Spinal cord (tissue), 10 donors: Measurements from ENCODE around the gene TMEM87B. TPM values are rescaled to one million over a fixed set of nuclear protein-coding genes. Genes with fewer than 3 reads are reported as not detected.
A peak's percentile ranks its signal among the peaks of the same experiment; 100 is the strongest.

Experiments
- DNase-seq, 6 donors: peaks; one replicate each; pipeline versions ENCODE4 v3.0.0 to v3.0.0-alpha.2; 2013 to 2015; ENCODE audit warnings: low spot score in 6 of 6, low read depth in 4 of 6
- H3K27ac ChIP-seq: one replicate; pipeline ENCODE4 v1.5.1; 2013; ENCODE audit warnings: low read depth, low read length, control low read depth
- H3K27me3 ChIP-seq: one replicate; pipeline ENCODE4 v1.6.1; 2013; ENCODE audit warnings: low read length; ENCODE audit not compliant: control insufficient read depth, insufficient read depth
- H3K36me3 ChIP-seq: one replicate; pipeline ENCODE4 v1.6.1; 2013; ENCODE audit warnings: low read length; ENCODE audit not compliant: control insufficient read depth, insufficient read depth
- H3K4me1 ChIP-seq: one replicate; pipeline ENCODE4 v1.6.1; 2013; ENCODE audit warnings: low read length; ENCODE audit not compliant: control insufficient read depth, insufficient read depth
- H3K4me3 ChIP-seq: one replicate; pipeline ENCODE4 v1.5.1; 2013; ENCODE audit warnings: low read depth, low read length, control low read depth
- H3K9me3 ChIP-seq: one replicate; pipeline ENCODE4 v1.6.1; 2013; ENCODE audit warnings: low read length; ENCODE audit not compliant: control insufficient read depth, insufficient read depth
- WGBS: methylation state at CpG from one replicate; pipeline ENCODE4 v1.1.5; 2013; ENCODE audit warnings: missing lambda C conversion rate; ENCODE audit not compliant: insufficient coverage; 5-methylcytosine and 5-hydroxymethylcytosine counted together
- polyA plus RNA-seq, 2 donors: library from polyadenylated mRNA; unstranded; fragments of 120-200 nt; gene quantifications; one replicate each; pipeline ENCODE4 v1.2.1, GENCODE V29; 2013; ENCODE audit not compliant: insufficient read length in 2 of 2
- total RNA-seq, 2 donors: library from RNA; depleted of rRNA in 1 of 2; stranded (reverse); fragments of 120-200 nt in 1 of 2; fragments of >200 nt in 1 of 2; gene quantifications; one replicate each; pipeline versions ENCODE4 v1.2.3 to v1.2.4, GENCODE V29; 2013 to 2014
- donor health status: healthy.

Gene TMEM87B
- total and polyA plus RNA-seq, 4 donors, result 8.5 to 18.1 (median 10.2) TPM

GRCh38 chr2:112143150-112143549 is 88.1 kb downstream of the TMEM87B start:
- Histone ChIP-seq H3K4me3 (no peak overlapping the region), H3K36me3 (no peaks in the 10 kb centered on the region), H3K4me1 (peaks cover 14% of the 10 kb centered on the region), H3K9me3 (no peaks in the 10 kb centered on the region), H3K27me3 (no peaks in the 10 kb centered on the region), H3K27ac (no peak overlapping the region)
- no peak for DNase-seq
- WGBS, result no CpG with 5 or more reads among the region's 5 CpGs

- no CpG with 5 or more reads among the region's 6 CpGs for WGBS
- no peaks in the 10 kb centered on the region for H3K36me3 ChIP-seq
- no peaks in the 10 kb centered on the region for H3K27me3 ChIP-seq
- peaks cover 14% of the 10 kb centered on the region for H3K4me1 ChIP-seq
- DNase-seq, result no peak
- H3K27ac ChIP-seq, result no peak overlapping the region
- no peak overlapping the region for H3K4me3 ChIP-seq
- no peaks in the 10 kb centered on the region for H3K9me3 ChIP-seq
Observed at GRCh38 chr2:112144966-112145365, 89.9 kb downstream of the TMEM87B start.

GRCh38 chr2:112147382-112148168 is 92.5 kb downstream of the TMEM87B start:
- WGBS, result 78% methylated on average over 7 of the region's 17 CpGs
- peak in 1 of 6 donors; percentile 21 for DNase-seq
- Histone ChIP-seq H3K4me1 (no peaks in the 10 kb centered on the region), H3K27ac (no peak overlapping the region), H3K4me3 (no peak overlapping the region), H3K36me3 (no peaks in the 10 kb centered on the region), H3K27me3 (no peaks in the 10 kb centered on the region), H3K9me3 (no peaks in the 10 kb centered on the region)

GRCh38 chr2:112148477-112148876 is 93.4 kb downstream of the TMEM87B start:
- WGBS, result 100% methylated on average over 2 of the region's 2 CpGs
- H3K9me3 ChIP-seq, result no peaks in the 10 kb centered on the region
- no peaks in the 10 kb centered on the region for H3K4me1 ChIP-seq
- H3K36me3 ChIP-seq, result peaks cover 2% of the 10 kb centered on the region
- no peaks in the 10 kb centered on the region for H3K27me3 ChIP-seq
- H3K4me3 ChIP-seq, result no peak overlapping the region
- H3K27ac ChIP-seq, result no peak overlapping the region
- no peak for DNase-seq

GRCh38 chr2:112149194-112149593 is 94.1 kb downstream of the TMEM87B start:
- WGBS, result 71% methylated on average over 5 of the region's 5 CpGs
- Histone ChIP-seq H3K27ac (no peak overlapping the region), H3K36me3 (peaks cover 6% of the 10 kb centered on the region), H3K9me3 (no peaks in the 10 kb centered on the region), H3K4me3 (no peak overlapping the region), H3K27me3 (no peaks in the 10 kb centered on the region), H3K4me1 (no peaks in the 10 kb centered on the region)
- no peak for DNase-seq

- Histone ChIP-seq H3K27me3 (no peaks in the 10 kb centered on the region), H3K27ac (no peak overlapping the region), H3K9me3 (no peaks in the 10 kb centered on the region), H3K36me3 (peaks cover 10% of the 10 kb centered on the region), H3K4me1 (no peaks in the 10 kb centered on the region), H3K4me3 (no peak overlapping the region)
- DNase-seq, result no peak
- 95% methylated on average over 5 of the region's 7 CpGs for WGBS
Observed at GRCh38 chr2:112149866-112150435, 94.9 kb downstream of the TMEM87B start.

GRCh38 chr2:112150447-112150846 is 95.4 kb downstream of the TMEM87B start:
- Histone ChIP-seq H3K9me3 (no peaks in the 10 kb centered on the region), H3K27ac (no peak overlapping the region), H3K4me3 (no peak overlapping the region), H3K4me1 (no peaks in the 10 kb centered on the region), H3K27me3 (no peaks in the 10 kb centered on the region), H3K36me3 (peaks cover 13% of the 10 kb centered on the region)
- no peak for DNase-seq
- 74% methylated on average over 5 of the region's 5 CpGs for WGBS

GRCh38 chr2:112150851-112151250 is 95.8 kb downstream of the TMEM87B start:
- Histone ChIP-seq H3K4me3 (no peak overlapping the region), H3K27me3 (no peaks in the 10 kb centered on the region), H3K36me3 (peaks cover 17% of the 10 kb centered on the region), H3K9me3 (no peaks in the 10 kb centered on the region), H3K27ac (no peak overlapping the region), H3K4me1 (no peaks in the 10 kb centered on the region)
- WGBS, result 85% methylated on average over 9 of the region's 11 CpGs
- no peak for DNase-seq

- H3K4me1 ChIP-seq, result no peaks in the 10 kb centered on the region
- DNase-seq, result no peak
- H3K36me3 ChIP-seq, result peaks cover 18% of the 10 kb centered on the region
- WGBS, result 90% methylated on average over 2 of the region's 5 CpGs
- no peak overlapping the region for H3K4me3 ChIP-seq
- H3K27ac ChIP-seq, result no peak overlapping the region
- H3K9me3 ChIP-seq, result no peaks in the 10 kb centered on the region
- H3K27me3 ChIP-seq, result no peaks in the 10 kb centered on the region
Observed at GRCh38 chr2:112151271-112151670, 96.2 kb downstream of the TMEM87B start.
